Measurements from ENCODE around the gene DMAC2L.
A peak's percentile ranks its signal among the peaks of the same experiment; 100 is the strongest.

DMAC2L gene

DNA sequence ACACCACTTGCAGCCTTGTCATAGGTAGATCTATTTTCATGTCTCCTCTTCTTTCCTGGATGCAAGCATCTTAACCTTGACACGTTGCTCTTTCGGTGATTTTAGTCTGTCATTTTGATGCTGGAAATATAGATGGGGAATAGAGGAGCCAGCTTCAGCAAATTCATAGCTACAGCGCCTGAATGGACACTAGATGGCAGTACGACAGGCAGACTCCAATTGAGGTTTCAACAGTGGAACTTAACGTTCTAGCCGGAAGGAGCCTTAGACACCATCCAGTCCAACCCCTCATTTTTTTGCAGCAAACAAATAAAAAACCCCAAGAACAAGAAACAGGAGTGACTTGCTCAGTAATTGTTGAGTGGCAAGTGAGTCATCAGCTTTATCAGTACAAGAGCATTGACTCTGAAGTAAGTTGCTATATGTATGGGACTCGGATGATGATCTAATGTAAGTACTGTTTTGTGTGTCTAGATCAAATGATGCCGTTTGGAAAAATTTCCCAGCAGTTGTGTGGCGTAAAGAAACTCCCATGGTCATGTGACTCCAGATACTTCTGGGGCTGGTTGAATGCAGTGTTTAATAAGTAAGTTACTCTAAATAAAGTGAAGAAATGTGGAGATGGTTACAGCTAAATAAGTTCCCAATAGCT, 9.0 kb downstream of the DMAC2L start:
- FAIRE-seq (peak; percentile 66), DNase-seq (ENCODE audit: insufficient read length, low spot score) (no peak)
- TF ChIP-seq, protein P1, sequence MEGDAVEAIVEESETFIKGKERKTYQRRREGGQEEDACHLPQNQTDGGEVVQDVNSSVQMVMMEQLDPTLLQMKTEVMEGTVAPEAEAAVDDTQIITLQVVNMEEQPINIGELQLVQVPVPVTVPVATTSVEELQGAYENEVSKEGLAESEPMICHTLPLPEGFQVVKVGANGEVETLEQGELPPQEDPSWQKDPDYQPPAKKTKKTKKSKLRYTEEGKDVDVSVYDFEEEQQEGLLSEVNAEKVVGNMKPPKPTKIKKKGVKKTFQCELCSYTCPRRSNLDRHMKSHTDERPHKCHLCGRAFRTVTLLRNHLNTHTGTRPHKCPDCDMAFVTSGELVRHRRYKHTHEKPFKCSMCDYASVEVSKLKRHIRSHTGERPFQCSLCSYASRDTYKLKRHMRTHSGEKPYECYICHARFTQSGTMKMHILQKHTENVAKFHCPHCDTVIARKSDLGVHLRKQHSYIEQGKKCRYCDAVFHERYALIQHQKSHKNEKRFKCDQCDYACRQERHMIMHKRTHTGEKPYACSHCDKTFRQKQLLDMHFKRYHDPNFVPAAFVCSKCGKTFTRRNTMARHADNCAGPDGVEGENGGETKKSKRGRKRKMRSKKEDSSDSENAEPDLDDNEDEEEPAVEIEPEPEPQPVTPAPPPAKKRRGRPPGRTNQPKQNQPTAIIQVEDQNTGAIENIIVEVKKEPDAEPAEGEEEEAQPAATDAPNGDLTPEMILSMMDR (IDR thresholded peaks at IDR 0.05; ENCODE audit: insufficient read depth, missing control alignments): peak; percentile 96

DNA sequence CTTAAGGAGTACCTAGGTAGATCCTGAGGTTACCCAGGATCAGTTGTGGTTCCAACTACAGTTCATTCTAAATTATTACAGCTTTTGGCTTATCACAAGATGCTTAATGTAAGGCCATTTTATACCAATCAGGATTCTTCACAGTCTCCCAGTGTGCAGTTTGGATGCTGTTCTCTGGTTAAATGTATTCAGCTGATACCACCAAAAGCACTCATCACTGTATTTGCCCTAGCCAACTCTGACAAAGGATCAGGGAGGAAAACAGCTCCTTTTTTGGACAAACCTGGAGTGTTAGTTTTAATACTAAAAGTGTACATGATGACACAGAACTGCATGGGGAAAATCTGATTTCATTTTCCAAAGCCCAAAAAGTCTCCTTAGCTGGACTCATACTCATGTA, 19.5 kb downstream of the DMAC2L start:
- DNase-seq (ENCODE audit: insufficient read length, low spot score) (no peak), FAIRE-seq (no peak)
- TF ChIP-seq, protein P1 (IDR thresholded peaks at IDR 0.05; ENCODE audit: insufficient read depth, missing control alignments): no peak

DNA sequence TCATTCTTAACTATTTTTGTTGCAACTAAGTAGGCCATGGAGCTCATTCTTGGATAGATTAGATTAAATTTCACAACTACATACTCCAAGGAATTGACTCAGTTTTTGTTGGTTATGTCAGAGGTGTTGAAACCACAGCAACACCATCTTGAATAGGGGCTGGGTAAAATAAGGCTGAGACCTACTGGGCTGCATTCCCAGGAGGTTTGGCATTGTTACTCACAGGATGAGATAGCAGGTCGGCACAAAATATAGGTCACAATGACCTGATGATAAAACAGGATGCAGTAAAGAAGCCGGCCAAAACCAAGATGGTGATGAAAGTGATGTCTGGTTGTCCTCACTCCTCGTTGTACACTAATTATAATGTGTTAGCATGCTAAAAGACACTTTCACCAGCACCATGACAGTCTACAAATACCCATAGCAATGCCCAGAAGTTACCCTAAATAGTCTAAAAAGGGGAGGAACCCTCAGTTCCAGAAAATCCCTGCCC, 20.9 kb downstream of the DMAC2L start:
- TF ChIP-seq, protein P1 (IDR thresholded peaks at IDR 0.05; ENCODE audit: insufficient read depth, missing control alignments): no peak
- no peak for FAIRE-seq
- no peak for DNase-seq (ENCODE audit: insufficient read length, low spot score)

DNA sequence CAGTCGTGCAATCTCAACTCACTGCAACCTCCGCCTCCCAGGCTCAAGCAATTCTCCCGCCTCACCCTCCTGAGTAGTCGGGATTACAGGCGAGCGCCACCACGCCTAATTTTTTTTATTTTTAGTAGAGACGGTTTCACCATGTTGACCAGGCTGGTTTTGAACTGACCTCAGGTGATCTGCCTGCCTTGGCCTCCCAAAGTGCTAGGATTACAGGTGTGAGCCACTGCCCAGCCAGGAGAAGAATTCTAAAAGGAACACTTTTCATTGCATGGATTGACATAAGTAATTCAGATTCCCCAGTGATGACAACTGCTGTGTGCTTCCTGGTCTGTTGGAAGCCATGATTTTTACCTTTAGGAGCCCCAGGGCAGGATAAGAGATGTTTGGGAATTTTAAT, 22.1 kb downstream of the DMAC2L start:
- no peak for FAIRE-seq
- DNase-seq (ENCODE audit: insufficient read length, low spot score): no peak
- TF ChIP-seq, protein P1 (IDR thresholded peaks at IDR 0.05; ENCODE audit: insufficient read depth, missing control alignments): no peak

DNA sequence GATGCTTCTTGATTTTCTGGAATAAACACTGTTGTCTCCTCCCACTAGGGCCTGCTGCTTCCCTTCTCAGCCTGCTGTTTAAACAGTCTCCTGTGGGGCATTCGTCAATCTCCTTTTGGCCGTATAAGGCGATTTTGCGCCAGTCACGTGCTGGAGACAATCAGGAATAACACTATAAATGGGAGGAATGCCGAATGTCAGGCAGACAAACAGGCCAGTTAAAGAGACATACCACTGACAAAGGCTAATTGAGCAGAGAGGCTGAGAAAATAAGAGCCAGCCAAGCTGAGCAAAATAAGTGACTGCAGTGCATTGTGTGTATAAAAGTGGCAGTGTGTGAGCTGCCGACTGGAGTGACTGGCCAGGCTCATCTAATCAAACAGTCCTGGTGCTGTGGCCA, 23.3 kb downstream of the DMAC2L start:
- FAIRE-seq (no peak), DNase-seq (ENCODE audit: insufficient read length, low spot score) (peak; percentile 19)
- TF ChIP-seq, protein P1 (IDR thresholded peaks at IDR 0.05; ENCODE audit: insufficient read depth, missing control alignments): peak; percentile 4

DNA sequence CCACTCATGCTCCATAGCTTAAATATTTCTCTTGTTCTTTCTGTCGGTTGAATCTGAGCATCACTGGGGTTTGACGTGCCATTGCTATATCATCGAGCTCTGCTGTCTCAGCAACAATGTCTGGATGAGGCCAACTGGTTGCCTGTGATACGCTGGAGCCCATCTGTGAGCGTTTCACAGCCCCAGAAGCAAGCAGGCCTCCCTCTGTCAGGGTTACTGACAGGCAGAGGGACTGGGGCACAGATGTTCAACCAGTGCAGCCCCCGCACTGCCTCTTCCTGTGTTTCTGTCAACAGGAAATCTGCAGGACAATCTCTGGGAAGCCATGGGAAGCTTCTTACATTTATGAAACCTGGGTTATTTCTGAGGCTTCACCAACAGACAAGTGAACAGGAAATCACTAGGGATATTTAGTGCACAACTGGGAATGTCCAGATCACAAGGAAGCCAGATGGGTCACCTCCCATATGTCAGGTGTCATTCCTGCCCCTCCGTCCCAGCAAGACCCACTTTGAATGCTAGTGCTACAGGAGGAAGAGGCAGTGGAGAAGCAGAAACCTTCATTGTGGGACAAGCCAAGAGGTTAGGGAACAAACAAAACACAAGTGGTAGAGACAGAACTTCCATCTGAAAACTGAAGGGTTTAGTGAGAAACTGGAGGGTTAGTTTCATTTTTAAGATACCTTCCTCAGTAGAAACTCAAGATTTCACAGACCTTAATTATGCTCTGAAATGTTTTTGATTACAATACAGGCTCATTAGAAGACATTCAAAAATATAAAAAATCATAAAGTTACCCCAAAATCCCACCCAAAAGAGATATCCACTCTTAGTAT, 24.1 kb downstream of the DMAC2L start:
- TF ChIP-seq, protein P1 (IDR thresholded peaks at IDR 0.05; ENCODE audit: insufficient read depth, missing control alignments): no peak
- DNase-seq (ENCODE audit: insufficient read length, low spot score): peak; percentile 27
- no peak for FAIRE-seq

DNA sequence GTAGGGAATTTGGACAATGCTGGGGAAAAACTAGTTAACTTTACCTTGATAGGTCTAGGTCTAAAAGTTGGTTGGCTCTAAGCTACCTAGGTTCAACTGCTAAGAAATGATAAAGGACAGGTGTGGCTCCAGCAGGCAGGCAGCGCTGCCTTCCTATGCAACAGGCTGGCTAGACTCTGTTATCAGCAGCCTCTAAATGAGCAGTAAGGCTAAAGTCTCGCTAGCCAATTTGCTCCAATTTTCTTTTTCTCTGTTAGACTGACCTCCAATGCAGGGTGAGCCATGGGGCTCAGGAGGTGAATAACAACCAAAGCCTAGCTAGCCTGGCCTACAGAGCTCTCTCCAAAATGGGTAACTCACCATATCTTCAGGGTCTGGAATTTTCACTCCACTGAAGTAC, 26.5 kb downstream of the DMAC2L start:
- FAIRE-seq (no peak), DNase-seq (ENCODE audit: insufficient read length, low spot score) (no peak)
- TF ChIP-seq, protein P1 (IDR thresholded peaks at IDR 0.05; ENCODE audit: insufficient read depth, missing control alignments): no peak

Data from D721Med (cell line).